ENCODE data around the gene RPN1.

The RPN1 gene

GRCh38 chr3:128578346-128578745 lies 72.3 kb downstream of the RPN1 start:
- Histone ChIP-seq H3K36me3 (replicated peaks) (no peaks in the 10 kb centered on the region), H3K27ac (no peak overlapping the region), H3K27me3 (replicated peaks) (peaks cover 6% of the 10 kb centered on the region), H3K4me3 (ENCODE audit: low read depth, low read length) (no peak overlapping the region)
- DNase-seq: no peak
- in situ Hi-C loops (cut with HindIII; ENCODE audit: low pct_ligation_motif_present, low sequenced_read_pairs): loop anchor here (25.0 kb wide), 1 partner anchor 416 kb away; the partner anchor contains the start of gene EEFSEC
- no peak for TF ChIP-seq CTCF (IDR thresholded peaks at IDR 0.05; ENCODE audit: low read depth, low read length, missing control alignments)

GRCh38 chr3:128577711-128578110 lies 72.9 kb downstream of the RPN1 start:
- Histone ChIP-seq H3K36me3 (replicated peaks) (no peaks in the 10 kb centered on the region), H3K27me3 (replicated peaks) (peaks cover 6% of the 10 kb centered on the region), H3K27ac (no peak overlapping the region), H3K4me3 (ENCODE audit: low read depth, low read length) (no peak overlapping the region)
- no peak for TF ChIP-seq CTCF (IDR thresholded peaks at IDR 0.05; ENCODE audit: low read depth, low read length, missing control alignments)
- DNase-seq: no peak
- in situ Hi-C loops (cut with HindIII; ENCODE audit: low pct_ligation_motif_present, low sequenced_read_pairs): loop anchor here (25.0 kb wide), 1 partner anchor 415 kb away; the partner anchor contains the start of gene EEFSEC

- no peak for TF ChIP-seq CTCF (IDR thresholded peaks at IDR 0.05; ENCODE audit: low read depth, low read length, missing control alignments)
- Histone ChIP-seq H3K27me3 (replicated peaks) (peaks cover 5% of the 10 kb centered on the region), H3K36me3 (replicated peaks) (no peaks in the 10 kb centered on the region), H3K4me3 (ENCODE audit: low read depth, low read length) (no peak overlapping the region), H3K27ac (no peak overlapping the region)
- no peak for DNase-seq
- in situ Hi-C loops (cut with HindIII; ENCODE audit: low pct_ligation_motif_present, low sequenced_read_pairs): loop anchor here (25.0 kb wide), 1 partner anchor 414 kb away; the partner anchor contains the start of gene EEFSEC
Measured at GRCh38 chr3:128576290-128576689, 74.3 kb downstream of the RPN1 start.

- in situ Hi-C loops (cut with HindIII; ENCODE audit: low pct_ligation_motif_present, low sequenced_read_pairs): loop anchor here (25.0 kb wide), 1 partner anchor 413 kb away; the partner anchor contains the start of gene EEFSEC
Measured at GRCh38 chr3:128575777-128576176, 74.8 kb downstream of the RPN1 start.

GRCh38 chr3:128573707-128574162 lies 76.9 kb downstream of the RPN1 start:
- H3K27ac ChIP-seq: no peak overlapping the region
- peaks cover 5% of the 10 kb centered on the region for H3K27me3 ChIP-seq (replicated peaks)
- no peak for TF ChIP-seq CTCF (IDR thresholded peaks at IDR 0.05; ENCODE audit: low read depth, low read length, missing control alignments)
- no peak for DNase-seq
- in situ Hi-C loops (cut with HindIII; ENCODE audit: low pct_ligation_motif_present, low sequenced_read_pairs): no loop called here
- no peak overlapping the region for H3K4me3 ChIP-seq (ENCODE audit: low read depth, low read length)
- no peaks in the 10 kb centered on the region for H3K36me3 ChIP-seq (replicated peaks)

More at GRCh38 chr3:128575777-128576176, 74.8 kb downstream of the RPN1 start:
- Histone ChIP-seq H3K27ac (no peak overlapping the region), H3K36me3 (replicated peaks) (no peaks in the 10 kb centered on the region), H3K4me3 (ENCODE audit: low read depth, low read length) (no peak overlapping the region), H3K27me3 (replicated peaks) (peaks cover 5% of the 10 kb centered on the region)
- no peak for TF ChIP-seq CTCF (IDR thresholded peaks at IDR 0.05; ENCODE audit: low read depth, low read length, missing control alignments)
- DNase-seq: no peak

GRCh38 chr3:128573160-128573559 lies 77.5 kb downstream of the RPN1 start:
- Histone ChIP-seq H3K36me3 (replicated peaks) (no peaks in the 10 kb centered on the region), H3K4me3 (ENCODE audit: low read depth, low read length) (no peak overlapping the region), H3K27me3 (replicated peaks) (peaks cover 5% of the 10 kb centered on the region), H3K27ac (no peak overlapping the region)
- in situ Hi-C loops (cut with HindIII; ENCODE audit: low pct_ligation_motif_present, low sequenced_read_pairs): no loop called here
- no peak for TF ChIP-seq CTCF (IDR thresholded peaks at IDR 0.05; ENCODE audit: low read depth, low read length, missing control alignments)
- DNase-seq: no peak

Data from brain microvascular endothelial cell (primary cell).